ENCODE data around the gene EXOC6B. TPM values are rescaled to one million over a fixed set of nuclear protein-coding genes. Genes with fewer than 3 reads are reported as not detected.

The EXOC6B gene
- total RNA-seq, 1 donor from 2014 or later, result 8.4 TPM

DNA sequence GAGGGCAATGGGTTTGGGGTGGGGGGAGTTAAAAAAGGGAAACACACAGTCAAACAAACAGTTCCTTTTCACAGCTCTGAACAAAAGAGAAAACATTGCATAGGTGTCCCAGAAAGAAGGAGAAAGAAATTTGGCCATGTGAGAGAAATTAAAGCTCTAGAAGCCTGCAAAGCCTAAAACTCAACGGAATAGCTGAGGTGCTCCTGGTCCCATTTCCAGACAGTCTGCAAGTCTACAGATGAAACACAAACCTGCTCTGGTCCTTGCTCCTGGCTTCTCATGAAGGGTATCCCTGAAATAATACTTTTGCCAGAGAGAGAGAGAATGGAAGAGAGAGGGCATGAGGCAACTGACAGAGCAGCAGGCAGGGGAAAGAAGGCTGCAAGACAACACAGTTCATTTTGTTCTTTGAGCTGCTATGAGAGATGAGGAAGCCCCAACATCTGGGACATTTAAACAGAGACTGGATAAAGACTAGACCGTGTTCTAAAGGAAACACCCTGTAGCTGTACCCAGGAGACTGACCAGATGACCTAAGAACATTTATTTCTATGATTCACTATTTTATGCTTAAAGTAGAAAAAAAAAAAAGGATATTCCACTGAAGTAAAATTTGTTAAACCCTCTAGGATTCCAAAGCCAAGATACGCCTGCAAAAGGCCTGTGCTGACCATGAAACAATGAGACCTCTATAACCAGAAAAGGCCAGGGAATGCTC, 620.9 kb downstream of the EXOC6B start:
- Mint-ChIP-seq H3K27me3 (peaks cover under 1% of the 10 kb centered on the region), H3K4me1 (no peaks in the 10 kb centered on the region), H3K27ac (no peak overlapping the region), H3K9me3 (no peaks in the 10 kb centered on the region), H3K36me3 (ENCODE audit: low read depth) (no peaks in the 10 kb centered on the region), H3K4me3 (no peak overlapping the region)
- intact Hi-C loops (cut with micrococcal nuclease), result no loop called here
- no peak for DNase-seq

DNA sequence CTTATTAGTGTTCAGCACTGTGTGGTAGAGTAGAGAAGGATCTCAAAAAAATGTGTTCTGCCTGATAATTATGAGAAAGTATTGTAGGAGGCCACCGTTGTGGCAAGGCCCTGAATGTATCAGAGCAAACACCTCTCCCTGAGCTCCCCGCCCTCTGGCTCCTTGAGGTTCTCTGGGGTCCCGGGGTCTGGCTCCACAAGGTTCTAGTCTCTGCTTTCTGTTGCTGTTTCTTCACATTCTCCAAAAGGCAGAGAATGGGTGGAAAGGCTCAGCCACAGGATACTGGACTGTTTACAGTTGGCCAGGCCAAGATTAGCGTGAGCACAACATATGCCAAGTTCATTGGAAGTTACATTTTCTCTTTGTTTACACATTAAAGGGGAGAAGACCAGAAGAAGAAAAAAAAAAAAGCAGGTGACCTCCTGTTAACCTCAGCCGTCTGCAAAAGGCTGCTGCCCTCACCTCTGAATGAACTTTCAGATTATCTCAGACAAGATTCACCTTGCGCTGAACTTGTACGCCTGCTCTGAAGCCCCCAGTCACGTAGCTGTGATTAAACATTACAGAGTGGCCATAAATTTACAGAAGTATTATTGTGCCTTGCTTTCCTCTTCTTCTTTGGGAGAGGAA, 621.6 kb downstream of the EXOC6B start:
- intact Hi-C loops (cut with micrococcal nuclease), result no loop called here
- Mint-ChIP-seq H3K27ac (no peak overlapping the region), H3K36me3 (ENCODE audit: low read depth) (no peaks in the 10 kb centered on the region), H3K27me3 (no peaks in the 10 kb centered on the region), H3K4me3 (no peak overlapping the region), H3K4me1 (no peaks in the 10 kb centered on the region), H3K9me3 (no peaks in the 10 kb centered on the region)
- no peak for DNase-seq

DNA sequence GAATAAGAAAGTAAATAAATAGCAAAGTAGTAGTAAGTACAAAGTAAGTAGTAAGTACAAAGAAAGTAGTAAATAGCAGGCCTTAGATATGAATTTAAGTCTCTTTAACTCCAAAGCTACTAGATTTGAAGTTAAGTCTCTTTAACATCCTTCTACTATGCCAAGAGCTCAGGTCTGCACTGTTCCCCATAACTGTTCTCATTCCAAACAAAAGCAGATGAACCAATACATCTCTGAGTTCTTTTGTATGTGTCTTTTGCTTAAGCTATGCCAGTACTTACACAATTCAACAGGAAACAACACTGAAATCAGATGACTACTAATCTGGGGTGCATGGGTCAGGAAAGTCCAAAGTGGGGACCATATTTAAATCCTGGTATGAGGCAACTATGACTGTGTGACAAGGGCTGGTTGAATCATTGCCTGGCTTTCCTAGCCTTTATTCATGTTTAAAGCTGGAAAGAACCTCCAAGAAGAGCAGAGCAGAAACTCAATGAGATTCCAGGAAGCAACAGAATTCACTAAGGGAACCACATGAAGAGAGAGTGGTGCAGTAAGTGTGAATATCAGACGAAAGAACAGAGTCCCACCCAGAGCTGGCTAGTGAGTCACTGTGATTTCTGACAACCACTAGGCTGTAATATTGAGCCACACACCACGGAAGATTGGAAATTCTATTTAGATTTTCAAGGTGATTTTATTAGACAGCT, 627.1 kb downstream of the EXOC6B start:
- intact Hi-C loops (cut with micrococcal nuclease), result no loop called here
- H3K4me1 Mint-ChIP-seq, result no peaks in the 10 kb centered on the region
- no peaks in the 10 kb centered on the region for H3K36me3 Mint-ChIP-seq (ENCODE audit: low read depth)

DNA sequence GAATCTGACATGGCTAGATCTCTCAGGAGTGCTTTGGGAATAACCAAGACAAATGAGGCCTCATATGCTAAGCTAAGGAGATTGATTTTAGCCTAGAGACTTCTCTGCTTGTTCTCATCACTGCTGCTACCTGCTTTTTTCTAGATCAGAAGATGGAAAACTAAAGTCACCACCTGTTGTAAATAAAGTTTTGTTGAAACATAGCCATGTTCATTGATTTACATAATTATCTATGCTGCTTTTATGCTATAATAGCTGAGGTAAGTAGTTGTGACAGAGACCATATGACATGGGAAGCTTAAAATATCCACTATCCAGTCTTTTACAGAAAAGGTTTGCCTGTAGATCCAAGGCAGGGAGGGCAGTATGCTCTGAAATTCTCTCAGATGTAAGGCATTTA, 632.1 kb downstream of the EXOC6B start:
- Mint-ChIP-seq H3K27ac (no peak overlapping the region), H3K36me3 (ENCODE audit: low read depth) (no peaks in the 10 kb centered on the region), H3K9me3 (no peaks in the 10 kb centered on the region), H3K4me1 (no peaks in the 10 kb centered on the region), H3K27me3 (no peaks in the 10 kb centered on the region), H3K4me3 (no peak overlapping the region)
- no peak for DNase-seq
- intact Hi-C loops (cut with micrococcal nuclease), result no loop called here

More for the DNA sequence above, 627.1 kb downstream of the EXOC6B start:
- H3K9me3 Mint-ChIP-seq, result no peaks in the 10 kb centered on the region
- H3K27ac Mint-ChIP-seq, result no peak overlapping the region
- no peaks in the 10 kb centered on the region for H3K27me3 Mint-ChIP-seq
- no peak for DNase-seq
- H3K4me3 Mint-ChIP-seq, result no peak overlapping the region

DNA sequence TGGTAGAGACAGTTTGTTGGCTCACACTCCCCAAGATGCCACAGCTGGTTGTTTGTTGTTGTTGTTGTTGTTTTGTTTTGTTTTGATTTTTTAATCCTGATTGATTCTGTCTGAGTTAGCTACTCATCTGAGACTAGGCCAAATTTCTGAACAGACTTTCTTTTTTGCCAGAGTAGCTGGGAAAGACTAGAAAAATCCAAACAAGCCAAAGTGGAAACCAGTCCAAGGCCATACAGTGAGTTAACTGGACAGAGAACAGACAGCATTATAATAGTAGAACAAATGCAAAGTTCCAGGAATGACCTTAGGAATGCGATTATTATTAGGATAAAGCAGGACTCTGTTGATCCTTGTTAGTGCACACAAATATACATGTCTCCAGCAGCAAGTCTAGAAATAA, 634.4 kb downstream of the EXOC6B start:
- no peak overlapping the region for H3K4me3 Mint-ChIP-seq
- H3K27ac Mint-ChIP-seq, result no peak overlapping the region
- no peaks in the 10 kb centered on the region for H3K36me3 Mint-ChIP-seq (ENCODE audit: low read depth)
- H3K9me3 Mint-ChIP-seq, result no peaks in the 10 kb centered on the region
- H3K4me1 Mint-ChIP-seq, result no peaks in the 10 kb centered on the region
- intact Hi-C loops (cut with micrococcal nuclease), result no loop called here
- H3K27me3 Mint-ChIP-seq, result no peaks in the 10 kb centered on the region
- no peak for DNase-seq

DNA sequence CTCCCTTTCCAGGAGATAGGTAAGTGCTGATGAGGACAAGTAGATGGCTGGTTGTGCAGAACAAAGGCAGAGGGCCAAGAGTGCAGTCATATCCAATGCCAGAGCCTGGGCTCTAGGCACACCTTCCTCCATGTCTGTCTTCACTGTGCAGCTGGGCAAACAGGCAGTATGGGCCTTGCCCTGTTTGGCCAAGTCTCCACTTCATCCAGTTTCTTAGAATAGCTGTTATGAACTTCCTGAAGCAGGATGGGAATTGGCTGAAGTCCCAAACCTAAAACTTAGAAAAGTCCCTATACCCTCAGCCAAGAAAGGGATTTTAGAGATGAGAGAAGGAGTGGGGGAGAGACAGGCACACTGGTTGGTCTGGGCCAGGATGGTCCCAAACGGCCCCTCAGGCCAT, 640.6 kb downstream of the EXOC6B start:
- no peak for DNase-seq
- intact Hi-C loops (cut with micrococcal nuclease), result no loop called here
- H3K27ac Mint-ChIP-seq, result no peak overlapping the region
- no peaks in the 10 kb centered on the region for H3K9me3 Mint-ChIP-seq
- H3K4me1 Mint-ChIP-seq, result no peaks in the 10 kb centered on the region
- H3K27me3 Mint-ChIP-seq, result no peaks in the 10 kb centered on the region
- H3K4me3 Mint-ChIP-seq, result no peak overlapping the region
- H3K36me3 Mint-ChIP-seq (ENCODE audit: low read depth), result no peaks in the 10 kb centered on the region

DNA sequence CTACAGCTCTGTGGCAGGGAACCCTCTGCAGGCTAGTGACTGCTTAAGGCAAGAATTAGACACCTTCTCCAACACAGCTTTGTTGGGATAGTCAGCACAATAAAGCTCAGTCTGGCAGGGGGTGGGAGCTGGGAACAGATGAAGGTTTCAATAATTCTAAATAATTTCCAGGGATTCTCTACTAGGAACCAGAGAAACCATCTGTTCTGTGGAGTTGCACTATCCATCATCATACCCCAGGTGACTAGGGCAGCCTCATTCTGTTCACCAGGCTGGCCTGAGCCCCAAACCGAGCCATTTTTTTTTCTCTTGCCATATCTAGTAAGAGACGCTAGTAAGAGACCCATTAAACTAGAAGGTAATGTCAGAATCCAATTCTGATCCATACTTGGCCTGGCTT, 642.4 kb downstream of the EXOC6B start:
- Mint-ChIP-seq H3K27me3 (no peaks in the 10 kb centered on the region), H3K36me3 (ENCODE audit: low read depth) (no peaks in the 10 kb centered on the region), H3K4me3 (no peak overlapping the region), H3K9me3 (no peaks in the 10 kb centered on the region), H3K27ac (no peak overlapping the region), H3K4me1 (no peaks in the 10 kb centered on the region)
- DNase-seq, result peak; percentile 27
- intact Hi-C loops (cut with micrococcal nuclease), result no loop called here

DNA sequence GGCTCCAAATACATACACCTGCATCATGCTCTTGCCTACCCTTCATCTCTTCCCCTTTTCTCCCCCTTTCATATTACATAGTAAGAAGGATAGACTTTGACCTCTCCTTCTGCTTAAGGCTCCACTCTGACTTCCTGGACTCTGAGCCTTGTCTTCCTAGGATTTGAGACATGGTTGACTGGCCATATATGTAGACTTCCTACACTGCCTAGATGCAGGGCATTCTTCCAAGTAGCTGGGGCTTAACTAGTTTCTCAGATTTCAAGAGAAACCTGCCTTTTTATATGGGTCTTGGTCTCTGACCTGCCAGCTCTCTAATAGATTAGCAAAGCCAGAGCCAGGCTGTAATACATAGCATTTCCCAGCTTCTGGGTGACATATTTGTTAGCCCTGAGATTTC, 642.8 kb downstream of the EXOC6B start:
- H3K27me3 Mint-ChIP-seq, result no peaks in the 10 kb centered on the region
- H3K4me3 Mint-ChIP-seq, result no peak overlapping the region
- H3K27ac Mint-ChIP-seq, result no peak overlapping the region
- no peak for DNase-seq
- intact Hi-C loops (cut with micrococcal nuclease), result no loop called here
- no peaks in the 10 kb centered on the region for H3K9me3 Mint-ChIP-seq
- H3K4me1 Mint-ChIP-seq, result no peaks in the 10 kb centered on the region
- no peaks in the 10 kb centered on the region for H3K36me3 Mint-ChIP-seq (ENCODE audit: low read depth)

DNA sequence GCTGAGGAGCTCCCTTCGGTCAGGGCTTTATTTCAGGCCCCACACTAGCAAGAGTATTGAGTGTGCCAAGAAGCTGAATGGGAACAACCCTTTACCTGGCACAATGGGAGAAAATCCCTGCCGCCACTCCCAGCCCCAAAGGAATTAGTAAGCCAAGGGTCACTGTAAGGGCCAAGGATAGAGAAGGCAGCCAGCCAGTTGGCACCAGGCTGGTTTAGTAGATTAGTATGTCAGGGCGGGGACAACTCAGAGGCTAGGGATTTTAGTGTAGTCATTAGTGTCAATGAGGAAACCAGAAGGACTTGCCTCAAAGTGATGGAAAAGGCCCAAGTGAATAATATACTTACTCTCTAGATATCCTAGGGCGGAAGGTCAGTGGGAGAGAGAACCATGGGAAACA, 643.3 kb downstream of the EXOC6B start:
- Mint-ChIP-seq H3K4me3 (no peak overlapping the region), H3K27ac (no peak overlapping the region), H3K9me3 (no peaks in the 10 kb centered on the region), H3K27me3 (no peaks in the 10 kb centered on the region), H3K4me1 (no peaks in the 10 kb centered on the region), H3K36me3 (ENCODE audit: low read depth) (no peaks in the 10 kb centered on the region)
- intact Hi-C loops (cut with micrococcal nuclease), result no loop called here
- DNase-seq, result no peak

DNA sequence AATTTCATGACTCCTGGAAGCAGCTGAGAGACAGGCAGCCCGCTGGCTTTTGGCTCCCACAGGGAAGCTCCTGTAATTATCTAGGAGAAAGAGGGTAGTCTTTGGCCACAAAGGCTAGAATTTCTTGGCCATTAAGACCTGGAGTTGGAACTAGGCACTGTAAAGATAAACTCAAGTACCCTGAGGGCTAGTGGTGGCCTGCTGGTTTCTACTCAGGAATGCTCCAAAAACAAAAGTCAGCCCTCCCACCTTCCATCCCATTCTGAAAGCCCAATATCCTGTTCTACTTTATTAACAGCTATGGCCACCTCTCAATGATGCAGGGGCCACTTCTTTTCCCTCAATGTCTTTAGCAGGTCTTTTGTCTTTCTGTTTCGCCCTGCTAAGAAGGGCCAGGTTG, 644.2 kb downstream of the EXOC6B start:
- intact Hi-C loops (cut with micrococcal nuclease), result no loop called here
- no peaks in the 10 kb centered on the region for H3K9me3 Mint-ChIP-seq
- H3K27me3 Mint-ChIP-seq, result no peaks in the 10 kb centered on the region
- no peaks in the 10 kb centered on the region for H3K4me1 Mint-ChIP-seq
- no peak overlapping the region for H3K4me3 Mint-ChIP-seq
- DNase-seq, result peak; percentile 19
- H3K36me3 Mint-ChIP-seq (ENCODE audit: low read depth), result no peaks in the 10 kb centered on the region
- H3K27ac Mint-ChIP-seq, result no peak overlapping the region

DNA sequence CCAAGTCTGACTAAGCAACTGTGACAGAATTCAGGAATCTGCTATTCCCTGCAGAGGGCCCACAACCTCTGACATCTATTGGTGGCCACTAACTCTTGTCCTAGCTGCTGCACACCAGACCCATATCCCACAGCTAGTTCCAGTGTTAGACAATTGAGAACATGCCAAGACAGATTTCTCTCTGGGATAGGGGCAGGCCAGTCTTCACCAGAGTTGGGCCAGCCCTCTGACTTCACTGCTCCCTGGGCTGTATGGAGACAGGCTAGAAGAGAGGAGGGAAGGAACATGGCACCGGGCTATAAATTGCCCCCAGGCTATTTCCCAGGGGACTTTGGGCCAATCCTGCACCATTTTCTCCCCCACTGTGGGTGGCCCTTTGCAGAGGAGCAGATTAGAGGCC, 645.5 kb downstream of the EXOC6B start:
- intact Hi-C loops (cut with micrococcal nuclease), result no loop called here
- DNase-seq, result no peak
- Mint-ChIP-seq H3K27me3 (no peaks in the 10 kb centered on the region), H3K4me1 (no peaks in the 10 kb centered on the region), H3K36me3 (ENCODE audit: low read depth) (no peaks in the 10 kb centered on the region), H3K27ac (no peak overlapping the region), H3K9me3 (no peaks in the 10 kb centered on the region), H3K4me3 (no peak overlapping the region)

DNA sequence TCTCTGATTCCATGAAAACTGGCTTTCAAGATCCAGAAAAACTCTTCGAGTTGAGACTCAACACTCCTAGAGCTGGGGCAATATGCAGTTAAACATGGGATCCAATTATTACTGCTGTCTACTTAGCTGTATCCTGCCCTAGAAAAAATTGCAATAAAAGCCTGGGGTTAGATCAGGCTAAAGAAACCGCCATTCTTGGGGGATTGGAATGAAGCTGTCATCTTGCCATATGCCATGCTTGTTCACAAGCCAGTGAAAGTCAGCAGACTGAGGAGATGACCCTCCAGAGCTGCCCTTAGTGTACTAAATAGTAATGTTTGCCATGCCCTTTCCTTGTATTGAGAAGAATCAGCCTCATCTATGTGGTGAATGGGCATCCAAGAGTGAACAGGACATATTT, 647.3 kb downstream of the EXOC6B start:
- no peak overlapping the region for H3K4me3 Mint-ChIP-seq
- H3K27ac Mint-ChIP-seq, result no peak overlapping the region
- no peaks in the 10 kb centered on the region for H3K27me3 Mint-ChIP-seq
- no peaks in the 10 kb centered on the region for H3K36me3 Mint-ChIP-seq (ENCODE audit: low read depth)
- H3K9me3 Mint-ChIP-seq, result no peaks in the 10 kb centered on the region
- intact Hi-C loops (cut with micrococcal nuclease), result no loop called here
- DNase-seq, result peak; percentile 21
- H3K4me1 Mint-ChIP-seq, result no peaks in the 10 kb centered on the region

DNA sequence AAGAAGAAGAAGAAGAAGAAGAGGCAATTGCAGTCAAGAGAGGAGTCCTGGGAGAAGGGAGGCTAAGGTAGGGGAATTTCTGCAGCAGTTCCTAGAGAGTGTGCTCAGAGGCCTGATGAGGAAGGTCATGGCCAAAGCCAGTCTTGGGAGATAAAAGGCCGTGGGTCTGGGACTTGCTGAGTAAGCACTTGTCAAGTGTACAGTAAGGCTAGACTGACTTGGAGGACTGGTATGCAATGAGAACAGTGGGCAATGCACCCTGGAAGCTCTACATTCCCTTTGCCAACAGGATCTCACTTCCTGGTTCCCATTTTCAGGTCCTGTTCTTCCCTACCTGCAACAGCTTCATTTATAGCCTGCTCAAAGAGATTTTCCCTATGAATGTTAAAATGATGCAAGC, 649.6 kb downstream of the EXOC6B start:
- no peak overlapping the region for H3K27ac Mint-ChIP-seq
- no peak overlapping the region for H3K4me3 Mint-ChIP-seq
- H3K4me1 Mint-ChIP-seq, result no peaks in the 10 kb centered on the region
- H3K27me3 Mint-ChIP-seq, result no peaks in the 10 kb centered on the region
- DNase-seq, result peak; percentile 24
- no peaks in the 10 kb centered on the region for H3K36me3 Mint-ChIP-seq (ENCODE audit: low read depth)
- intact Hi-C loops (cut with micrococcal nuclease), result no loop called here
- no peaks in the 10 kb centered on the region for H3K9me3 Mint-ChIP-seq

DNA sequence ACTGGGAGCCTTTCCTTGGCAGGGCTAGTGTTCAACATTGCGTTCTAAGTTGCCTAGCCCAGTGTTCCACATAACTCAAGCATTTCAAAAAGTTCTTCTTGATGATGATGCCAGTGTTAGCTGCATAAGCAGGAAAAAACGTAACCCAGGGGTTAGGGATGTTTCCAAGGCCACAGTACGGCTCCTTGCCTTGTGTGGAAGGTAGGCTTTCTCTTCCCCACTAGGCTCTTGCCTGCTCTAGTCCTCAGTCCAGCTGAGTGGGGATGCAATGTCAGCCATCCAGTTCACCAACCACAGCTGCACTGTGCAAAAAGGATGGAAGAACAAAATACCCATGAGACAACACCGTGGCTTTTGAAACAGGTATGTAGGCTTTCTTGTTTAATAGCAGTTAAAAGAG, 650.2 kb downstream of the EXOC6B start:
- Mint-ChIP-seq H3K9me3 (no peaks in the 10 kb centered on the region), H3K36me3 (ENCODE audit: low read depth) (no peaks in the 10 kb centered on the region), H3K27ac (no peak overlapping the region), H3K4me3 (no peak overlapping the region), H3K27me3 (no peaks in the 10 kb centered on the region), H3K4me1 (no peaks in the 10 kb centered on the region)
- intact Hi-C loops (cut with micrococcal nuclease), result no loop called here
- no peak for DNase-seq
